Cardiac muscle cell (in vitro differentiated cells and primary cell): ENCODE measurements around the gene GAN. TPM values are rescaled to one million over a fixed set of nuclear protein-coding genes. Genes with fewer than 3 reads are reported as not detected.

Experiments
- DNase-seq, 2 donors: peaks; one replicate each; pipeline versions ENCODE4 v3.0.0 to v3.0.0-alpha.2; 2010 to 2017; ENCODE audit warnings: low read depth in 1 of 2, low spot score in 1 of 2
- H3K27ac ChIP-seq: fragments of 200-600 bp; sonication (generic); 2 replicates; pipeline ENCODE4 v1.5.1; 2016
- H3K27me3 ChIP-seq: fragments of 200-600 bp; sonication (generic); 2 replicates; pipeline ENCODE4 v1.6.0; 2016; ENCODE audit warnings: control low read depth
- H3K36me3 ChIP-seq: fragments of 200-600 bp; sonication (generic); 2 replicates; pipeline ENCODE4 v1.5.1; 2016; ENCODE audit warnings: control low read depth
- H3K4me1 ChIP-seq: fragments of 200-600 bp; sonication (generic); 2 replicates; pipeline ENCODE4 v1.8.1; 2017; ENCODE audit warnings: low read depth, mild to moderate bottlenecking, mixed run types
- H3K4me3 ChIP-seq: fragments of 200-600 bp; sonication (generic); 2 replicates; pipeline ENCODE4 v1.5.1; 2016; ENCODE audit warnings: mild to moderate bottlenecking
- H3K9me3 ChIP-seq: fragments of 200-600 bp; sonication (generic); 2 replicates; pipeline ENCODE4 v1.5.1; 2017; ENCODE audit warnings: low read depth, mild to moderate bottlenecking, control low read depth
- polyA plus RNA-seq: library from polyadenylated mRNA; unstranded; fragments of >200 nt; fragmentation: Nextera tagmentation; extraction: Ambion mirVana; gene quantifications from 2 replicates; pipeline ENCODE4 v1.2.1, GENCODE V29; 2016
- total RNA-seq: library from RNA; depleted of rRNA; stranded (reverse); fragments of >200 nt; gene quantifications from 2 replicates; pipeline ENCODE4 v1.2.3, GENCODE V29; 2016
- TF ChIP-seq, protein P1 (sequence below): IDR thresholded peaks from 2 replicates; pipeline ENCODE4 v1.5.1; 2012; ENCODE audit warnings: low read depth, mild to moderate bottlenecking, low read length

Gene GAN
- total and polyA plus RNA-seq, 2 experiments from 2014 or later, result 2.7 to 30.8 TPM

DNA sequence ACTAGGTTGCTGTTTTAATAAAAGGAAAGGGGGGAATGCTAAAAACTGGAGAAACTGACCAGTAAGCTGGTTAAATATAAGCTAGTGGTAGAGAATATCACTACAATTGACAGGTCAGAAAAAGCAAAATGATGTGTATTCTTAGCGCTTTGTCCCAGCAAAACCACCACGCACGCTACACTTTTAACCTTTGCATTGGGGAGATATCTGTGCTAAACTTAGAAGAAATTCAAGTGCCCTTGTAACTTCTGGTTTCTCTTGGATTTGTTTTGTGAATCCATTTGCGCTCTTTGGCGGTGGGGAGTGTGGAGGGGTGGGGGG, 1.4 kb downstream of the GAN start:
- Histone ChIP-seq H3K9me3 (no peaks in the 10 kb centered on the region), H3K4me1 (peaks cover 25% of the 10 kb centered on the region), H3K27ac (peak overlapping the region; percentile 89), H3K4me3 (peak overlapping the region; percentile 97), H3K27me3 (no peaks in the 10 kb centered on the region), H3K36me3 (no peaks in the 10 kb centered on the region)
- DNase-seq, result peak in 1 of 2 donors; percentile 22
- TF ChIP-seq, protein P1, sequence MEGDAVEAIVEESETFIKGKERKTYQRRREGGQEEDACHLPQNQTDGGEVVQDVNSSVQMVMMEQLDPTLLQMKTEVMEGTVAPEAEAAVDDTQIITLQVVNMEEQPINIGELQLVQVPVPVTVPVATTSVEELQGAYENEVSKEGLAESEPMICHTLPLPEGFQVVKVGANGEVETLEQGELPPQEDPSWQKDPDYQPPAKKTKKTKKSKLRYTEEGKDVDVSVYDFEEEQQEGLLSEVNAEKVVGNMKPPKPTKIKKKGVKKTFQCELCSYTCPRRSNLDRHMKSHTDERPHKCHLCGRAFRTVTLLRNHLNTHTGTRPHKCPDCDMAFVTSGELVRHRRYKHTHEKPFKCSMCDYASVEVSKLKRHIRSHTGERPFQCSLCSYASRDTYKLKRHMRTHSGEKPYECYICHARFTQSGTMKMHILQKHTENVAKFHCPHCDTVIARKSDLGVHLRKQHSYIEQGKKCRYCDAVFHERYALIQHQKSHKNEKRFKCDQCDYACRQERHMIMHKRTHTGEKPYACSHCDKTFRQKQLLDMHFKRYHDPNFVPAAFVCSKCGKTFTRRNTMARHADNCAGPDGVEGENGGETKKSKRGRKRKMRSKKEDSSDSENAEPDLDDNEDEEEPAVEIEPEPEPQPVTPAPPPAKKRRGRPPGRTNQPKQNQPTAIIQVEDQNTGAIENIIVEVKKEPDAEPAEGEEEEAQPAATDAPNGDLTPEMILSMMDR, result no peak

GRCh38 chr16:81318711-81319110, 3.9 kb downstream of the GAN start:
- Histone ChIP-seq H3K36me3 (no peaks in the 10 kb centered on the region), H3K4me3 (no peak overlapping the region), H3K27ac (no peak overlapping the region), H3K4me1 (peaks cover 31% of the 10 kb centered on the region), H3K9me3 (no peaks in the 10 kb centered on the region), H3K27me3 (no peaks in the 10 kb centered on the region)
- DNase-seq, result no peak
- TF ChIP-seq, protein P1, result no peak

DNA sequence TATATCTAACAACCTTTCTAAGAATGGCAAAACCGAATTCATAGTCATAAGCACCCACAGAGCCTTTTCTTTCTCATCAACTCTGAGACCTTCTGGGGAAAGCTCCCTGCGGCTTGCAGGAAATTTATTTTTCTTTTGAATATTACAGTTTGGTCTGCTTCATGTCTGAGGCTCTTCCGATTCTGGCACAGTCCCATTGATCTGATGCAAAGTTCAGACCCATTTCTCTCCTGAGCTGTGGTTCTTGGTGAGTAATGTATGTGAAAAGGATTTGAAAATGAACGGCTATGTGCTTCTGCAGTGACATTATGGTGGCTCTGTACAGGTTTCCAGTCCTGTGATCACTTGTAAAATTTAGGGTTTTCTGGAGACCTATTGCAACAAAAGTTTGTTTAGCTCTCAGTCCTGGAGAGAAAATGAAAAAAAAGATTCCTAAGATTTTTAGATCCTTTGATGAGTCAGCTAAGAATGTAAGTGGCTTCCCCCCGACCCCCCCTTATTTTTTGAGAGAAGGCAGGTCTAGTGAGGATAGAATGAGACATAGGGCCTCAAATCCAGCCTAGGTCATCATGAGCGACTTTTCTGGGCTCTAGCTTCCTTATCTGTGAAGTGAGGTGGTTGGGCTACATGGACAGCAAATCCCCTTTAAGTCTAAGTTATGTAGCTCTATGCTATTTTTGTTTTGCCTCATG, 4.6 kb downstream of the GAN start:
- Histone ChIP-seq H3K36me3 (no peaks in the 10 kb centered on the region), H3K9me3 (no peaks in the 10 kb centered on the region), H3K27ac (peak overlapping the region; percentile 72), H3K4me1 (peaks cover 31% of the 10 kb centered on the region), H3K4me3 (peak overlapping the region; percentile 1), H3K27me3 (no peaks in the 10 kb centered on the region)
- DNase-seq, result peak; percentile 41 to 53
- TF ChIP-seq, protein P1, result no peak

- TF ChIP-seq, protein P1, result no peak
- no peak for DNase-seq
- peak overlapping the region; percentile 72 for H3K27ac ChIP-seq
- H3K9me3 ChIP-seq, result no peaks in the 10 kb centered on the region
- H3K27me3 ChIP-seq, result no peaks in the 10 kb centered on the region
- peaks cover 31% of the 10 kb centered on the region for H3K4me1 ChIP-seq
- no peaks in the 10 kb centered on the region for H3K36me3 ChIP-seq
- H3K4me3 ChIP-seq, result no peak overlapping the region
Observed at GRCh38 chr16:81321039-81321438, 6.3 kb downstream of the GAN start.

- Histone ChIP-seq H3K4me3 (no peak overlapping the region), H3K27ac (peak overlapping the region; percentile 72)
Observed at GRCh38 chr16:81321536-81321935, 6.8 kb downstream of the GAN start.

More at GRCh38 chr16:81321536-81321935, 6.8 kb downstream of the GAN start:
- peaks cover 31% of the 10 kb centered on the region for H3K4me1 ChIP-seq
- H3K27me3 ChIP-seq, result no peaks in the 10 kb centered on the region
- no peak for DNase-seq
- no peaks in the 10 kb centered on the region for H3K36me3 ChIP-seq
- H3K9me3 ChIP-seq, result no peaks in the 10 kb centered on the region
- TF ChIP-seq, protein P1, result no peak
